HCT116 (cell line): ENCODE data around the gene GLDC. TPM values are rescaled to one million over a fixed set of nuclear protein-coding genes. Genes with fewer than 3 reads are reported as not detected.

Experiments used
- ATAC-seq: fragments of 200-7000 bp; cut with Tn5 transposase; 2 replicates; pipeline ENCODE4 v1.9.1; 2020; ENCODE audit warnings: mild to moderate bottlenecking, moderate library complexity
- BruUV-seq: library from RNA; stranded (reverse); fragments of 400-500 nt; replicated peaks from 2 replicates; lab custom pipeline; 2021; lab: Mats Ljungman, UMichigan
- CTCF ChIA-PET: fragments of 300-600 bp; sonication (Branson Sonifier 250); formaldehyde crosslinking; loops from one replicate; lab custom pipeline; 2021; ENCODE audit warnings: antibody characterized with exemption; lab: Charles Lee
- POLR2A ChIA-PET: fragments of 300-600, 350-600 bp; sonication (Branson Sonifier 250); formaldehyde crosslinking; loops from one replicate; lab custom pipeline; 2021; ENCODE audit warnings: antibody characterized with exemption; lab: Charles Lee
- RAD21 ChIA-PET, 2 experiments: fragments of 300-600 bp; sonication (Branson Sonifier 250); formaldehyde crosslinking; loops; one replicate each; lab custom pipeline; 2023; ENCODE audit warnings: low total read pairs in 2 of 2; ENCODE audit not compliant: uncharacterized antibody in 2 of 2, unreplicated experiment in 2 of 2, low non-redundant PET in 1 of 2; lab: Charles Lee
- DNase-seq: peaks from one replicate; pipeline ENCODE4 v3.0.0-alpha.2; 2010; ENCODE audit warnings: low read depth, low spot score
- H2AFZ ChIP-seq: fragments of 200-600 bp; shearing (Covaris generic), sonication (generic); 2 replicates; pipeline ENCODE4 v1.6.1; 2017; ENCODE audit warnings: low read depth, mixed run types, mixed read lengths, antibody characterized with exemption, low read length; ENCODE audit not compliant: poor library complexity, severe bottlenecking
- H3K27ac ChIP-seq: 2 replicates; pipeline ENCODE4 v1.5.1; 2012; ENCODE audit warnings: low read depth, low read length
- H3K27me3 ChIP-seq: fragments of 200-600 bp; sonication (generic); 2 replicates; pipeline ENCODE4 v1.6.1; 2016; ENCODE audit warnings: mixed run types, low read length, mixed read lengths; ENCODE audit not compliant: insufficient read depth
- H3K36me3 ChIP-seq, 2 experiments: fragments of 200-500 bp in 1 of 2; fragments of 200-600 bp in 1 of 2; sonication (Bioruptor generic) in 1 of 2; sonication (generic) in 1 of 2; 2 replicates each; pipeline versions ENCODE4 v1.5.1 to v1.6.1; 2014 to 2016; ENCODE audit warnings: low read length in 2 of 2, inconsistent platforms in 1 of 2, mixed read lengths in 1 of 2, mixed run types in 1 of 2; ENCODE audit not compliant: insufficient read depth in 2 of 2, control insufficient read depth in 1 of 2
- H3K4me1 ChIP-seq, 2 experiments: fragments of 200-600 bp in 1 of 2; sonication (generic) in 1 of 2; 2 replicates each; pipeline versions ENCODE4 v1.5.1 to v1.6.1; 2012 to 2017; ENCODE audit warnings: low read length in 2 of 2, inconsistent platforms in 1 of 2, mild to moderate bottlenecking in 1 of 2, mixed read lengths in 1 of 2, mixed run types in 1 of 2, moderate library complexity in 1 of 2; ENCODE audit not compliant: insufficient read depth in 2 of 2, control insufficient read depth in 1 of 2
- H3K4me2 ChIP-seq: fragments of 200-600 bp; sonication (generic); 2 replicates; pipeline ENCODE4 v1.6.1; 2017; ENCODE audit warnings: mixed run types, low read length, mixed read lengths
- H3K4me3 ChIP-seq, 2 experiments: fragments of 200-600 bp in 1 of 2; sonication (generic) in 1 of 2; replicated peaks in 1 of 2; 2 replicates each; pipeline ENCODE4 v1.5.1; 2011 to 2016; ENCODE audit warnings: low read length in 2 of 2, control low read depth in 1 of 2, low read depth in 1 of 2, mild to moderate bottlenecking in 1 of 2, mixed read lengths in 1 of 2, mixed run types in 1 of 2
- H3K79me2 ChIP-seq: fragments of 200-600 bp; sonication (generic); 2 replicates; pipeline ENCODE4 v1.6.1; 2017; ENCODE audit warnings: mild to moderate bottlenecking, mixed run types, low read length, moderate library complexity, mixed read lengths; ENCODE audit not compliant: insufficient read depth
- H3K9ac ChIP-seq: fragments of 200-600 bp; sonication (generic); 2 replicates; pipeline ENCODE4 v1.6.1; 2016; ENCODE audit warnings: low read length, mixed read lengths
- H3K9me2 ChIP-seq: fragments of 200-600 bp; sonication (generic), shearing (Covaris generic); 2 replicates; pipeline ENCODE4 v1.6.1; 2017; ENCODE audit warnings: mixed run types, mild to moderate bottlenecking, moderate library complexity; ENCODE audit not compliant: insufficient read depth
- H3K9me3 ChIP-seq, 2 experiments: fragments of 200-500 bp in 1 of 2; fragments of 200-600 bp in 1 of 2; sonication (Bioruptor generic) in 1 of 2; sonication (generic) in 1 of 2; 2 replicates each; pipeline ENCODE4 v1.6.1; 2014 to 2017; ENCODE audit warnings: low read length in 2 of 2, mixed read lengths in 2 of 2, inconsistent platforms in 1 of 2, low read depth in 1 of 2, mild to moderate bottlenecking in 1 of 2, mixed run types in 1 of 2, moderate library complexity in 1 of 2; ENCODE audit not compliant: control insufficient read depth in 1 of 2, insufficient read depth in 1 of 2
- H4K20me1 ChIP-seq: fragments of 200-600 bp; sonication (generic), shearing (Covaris generic); 2 replicates; pipeline ENCODE4 v1.6.1; 2017; ENCODE audit warnings: mixed run types, mild to moderate bottlenecking, moderate library complexity; ENCODE audit not compliant: insufficient read depth
- EGR1 ChIP-seq: IDR thresholded peaks from 2 replicates; pipeline ENCODE4 v1.6.1; 2012; ENCODE audit warnings: low read depth
- EZH2 ChIP-seq: fragments of 200-600 bp; sonication (generic); IDR thresholded peaks from 2 replicates; pipeline ENCODE4 v1.6.1; 2017; ENCODE audit warnings: antibody characterized with exemption, mixed run types
- EZH2phosphoT487 ChIP-seq: fragments of 200-600 bp; IDR thresholded peaks from 2 replicates; pipeline ENCODE4 v1.6.1; 2018; ENCODE audit warnings: antibody characterized with exemption, borderline replicate concordance
- FOSL1 ChIP-seq: IDR thresholded peaks from 2 replicates; pipeline ENCODE4 v1.6.1; 2012; ENCODE audit warnings: low read depth
- POLR2A ChIP-seq: IDR thresholded peaks from 2 replicates; pipeline ENCODE4 v1.7.0; 2011; ENCODE audit warnings: borderline replicate concordance; ENCODE audit not compliant: insufficient read depth, insufficient read length; ENCODE audit errors: extremely low read depth
- POLR2AphosphoS5 ChIP-seq: IDR thresholded peaks from 2 replicates; pipeline ENCODE4 v1.6.1; 2011; ENCODE audit warnings: mild to moderate bottlenecking, low read depth, low read length, moderate library complexity
- SIN3A ChIP-seq: IDR thresholded peaks from 2 replicates; pipeline ENCODE4 v1.6.1; 2012; ENCODE audit warnings: low read depth
- SP1 ChIP-seq: IDR thresholded peaks from 2 replicates; pipeline ENCODE4 v1.6.1; 2012; ENCODE audit warnings: low read depth
- TCF7L2 ChIP-seq: IDR thresholded peaks from 2 replicates; pipeline ENCODE4 v1.7.0; 2011; ENCODE audit warnings: borderline replicate concordance, inconsistent platforms; ENCODE audit not compliant: insufficient read depth, insufficient read length; ENCODE audit errors: extremely low read depth
- intact Hi-C: fragments of 100-400 bp; cut with micrococcal nuclease; formaldehyde crosslinking; loops from 2 replicates; pipeline ENCODE4 v1.10.0; 2022
- total RNA-seq: library from RNA; stranded (reverse); gene quantifications from one replicate; pipeline ENCODE4 v1.2.1, GENCODE V29; 2021; ENCODE audit not compliant: unreplicated experiment
- TF ChIP-seq, protein P1 (sequence below): IDR thresholded peaks from 2 replicates; pipeline ENCODE4 v1.6.1; 2012; ENCODE audit warnings: low read depth
- TF ChIP-seq, protein P2 (sequence below): IDR thresholded peaks from 2 replicates; pipeline ENCODE4 v1.6.1; 2012

GLDC gene
- total RNA-seq, 1 experiment from 2014 or later = 4.9 TPM

GRCh38 chr9:6639622-6640021, 5.9 kb downstream of the GLDC start:
- RAD21 ChIA-PET = no interaction called here
- POLR2A ChIA-PET = no interaction called here

More at GRCh38 chr9:6639622-6640021, 5.9 kb downstream of the GLDC start:
- no peaks in the 10 kb centered on the region for H3K36me3 ChIP-seq
- CTCF ChIA-PET = no interaction called here
- ATAC-seq = no peak
- intact Hi-C loops = no loop called here
- TF ChIP-seq POLR2A (no peak), FOSL1 (no peak), EGR1 (no peak), TCF7L2 (no peak), SP1 (no peak), EZH2phosphoT487 (no peak), EZH2 (no peak), SIN3A (no peak), POLR2AphosphoS5 (no peak)
- TF ChIP-seq, protein P1, sequence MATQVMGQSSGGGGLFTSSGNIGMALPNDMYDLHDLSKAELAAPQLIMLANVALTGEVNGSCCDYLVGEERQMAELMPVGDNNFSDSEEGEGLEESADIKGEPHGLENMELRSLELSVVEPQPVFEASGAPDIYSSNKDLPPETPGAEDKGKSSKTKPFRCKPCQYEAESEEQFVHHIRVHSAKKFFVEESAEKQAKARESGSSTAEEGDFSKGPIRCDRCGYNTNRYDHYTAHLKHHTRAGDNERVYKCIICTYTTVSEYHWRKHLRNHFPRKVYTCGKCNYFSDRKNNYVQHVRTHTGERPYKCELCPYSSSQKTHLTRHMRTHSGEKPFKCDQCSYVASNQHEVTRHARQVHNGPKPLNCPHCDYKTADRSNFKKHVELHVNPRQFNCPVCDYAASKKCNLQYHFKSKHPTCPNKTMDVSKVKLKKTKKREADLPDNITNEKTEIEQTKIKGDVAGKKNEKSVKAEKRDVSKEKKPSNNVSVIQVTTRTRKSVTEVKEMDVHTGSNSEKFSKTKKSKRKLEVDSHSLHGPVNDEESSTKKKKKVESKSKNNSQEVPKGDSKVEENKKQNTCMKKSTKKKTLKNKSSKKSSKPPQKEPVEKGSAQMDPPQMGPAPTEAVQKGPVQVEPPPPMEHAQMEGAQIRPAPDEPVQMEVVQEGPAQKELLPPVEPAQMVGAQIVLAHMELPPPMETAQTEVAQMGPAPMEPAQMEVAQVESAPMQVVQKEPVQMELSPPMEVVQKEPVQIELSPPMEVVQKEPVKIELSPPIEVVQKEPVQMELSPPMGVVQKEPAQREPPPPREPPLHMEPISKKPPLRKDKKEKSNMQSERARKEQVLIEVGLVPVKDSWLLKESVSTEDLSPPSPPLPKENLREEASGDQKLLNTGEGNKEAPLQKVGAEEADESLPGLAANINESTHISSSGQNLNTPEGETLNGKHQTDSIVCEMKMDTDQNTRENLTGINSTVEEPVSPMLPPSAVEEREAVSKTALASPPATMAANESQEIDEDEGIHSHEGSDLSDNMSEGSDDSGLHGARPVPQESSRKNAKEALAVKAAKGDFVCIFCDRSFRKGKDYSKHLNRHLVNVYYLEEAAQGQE = no peak
- TF ChIP-seq, protein P2, sequence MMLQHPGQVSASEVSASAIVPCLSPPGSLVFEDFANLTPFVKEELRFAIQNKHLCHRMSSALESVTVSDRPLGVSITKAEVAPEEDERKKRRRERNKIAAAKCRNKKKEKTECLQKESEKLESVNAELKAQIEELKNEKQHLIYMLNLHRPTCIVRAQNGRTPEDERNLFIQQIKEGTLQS = no peak
- TF ChIP-seq, all 23 proteins: peak for 0
- no peak for DNase-seq
- H3K27me3 ChIP-seq = no peaks in the 10 kb centered on the region
- H3K4me1 ChIP-seq = no peaks in the 10 kb centered on the region
- no peak overlapping the region for H3K4me3 ChIP-seq
- H3K79me2 ChIP-seq = no peaks in the 10 kb centered on the region
- no peak overlapping the region for H3K27ac ChIP-seq
- no peaks in the 10 kb centered on the region for H4K20me1 ChIP-seq
- no peaks in the 10 kb centered on the region for H3K9me2 ChIP-seq
- H3K9ac ChIP-seq = no peak overlapping the region
- H2AFZ ChIP-seq = no peak overlapping the region
- H3K9me3 ChIP-seq = no peaks in the 10 kb centered on the region
- no TSS peak for BruUV-seq
- no peak overlapping the region for H3K4me2 ChIP-seq
